OCI-LY3 (cell line): Measurements from ENCODE around the gene RNH1.

ENCODE experiments used
- H2AFZ ChIP-seq: fragments of 200-600, 300-600 bp; shearing (Covaris generic); 2 replicates; pipeline ENCODE4 v1.6.0; 2014; ENCODE audit warnings: antibody characterized with exemption, low read depth, low read length
- H3K27ac ChIP-seq: fragments of 200-600, 300-600 bp; sonication (generic); 2 replicates; pipeline ENCODE4 v1.5.1; 2014; ENCODE audit warnings: mild to moderate bottlenecking, low read length, moderate library complexity, mixed read lengths
- H3K27me3 ChIP-seq: fragments of 200-600, 300-600 bp; sonication (generic); 2 replicates; pipeline ENCODE4 v1.6.1; 2014; ENCODE audit warnings: low read depth, low read length, mixed read lengths
- H3K36me3 ChIP-seq: fragments of 200-600, 300-600 bp; sonication (generic); replicated peaks from 2 replicates; pipeline ENCODE3; 2014; ENCODE audit warnings: low read depth, low read length, mixed read lengths
- H3K4me1 ChIP-seq: fragments of 300-600, 200-600 bp; sonication (generic); 2 replicates; pipeline ENCODE4 v1.6.1; 2014; ENCODE audit warnings: low read length, mixed read lengths
- H3K4me2 ChIP-seq: fragments of 200-600, 300-600 bp; sonication (generic); 2 replicates; pipeline ENCODE4 v1.6.1; 2014; ENCODE audit warnings: low read length, mixed read lengths
- H3K4me3 ChIP-seq: fragments of 300-600, 200-600 bp; sonication (generic); 2 replicates; pipeline ENCODE4 v1.5.1; 2014; ENCODE audit warnings: antibody characterized with exemption, mild to moderate bottlenecking, low read length, moderate library complexity
- H3K79me2 ChIP-seq: fragments of 300-600, 200-600 bp; shearing (Covaris generic); 2 replicates; pipeline ENCODE4 v1.6.1; 2014; ENCODE audit warnings: mild to moderate bottlenecking, low read length, mixed read lengths
- H3K9ac ChIP-seq: fragments of 300-600, 200-600 bp; shearing (Covaris generic); 2 replicates; pipeline ENCODE4 v1.6.0; 2014; ENCODE audit warnings: mild to moderate bottlenecking, low read length, moderate library complexity
- H3K9me3 ChIP-seq: fragments of 200-600, 300-600 bp; shearing (Covaris generic); 2 replicates; pipeline ENCODE4 v1.6.1; 2014; ENCODE audit warnings: low read length, mixed read lengths; ENCODE audit not compliant: insufficient read depth
- H4K20me1 ChIP-seq: fragments of 200-600, 300-600 bp; sonication (generic); 2 replicates; pipeline ENCODE4 v1.6.1; 2016; ENCODE audit warnings: low read length, mixed read lengths; ENCODE audit not compliant: insufficient read depth
- EZH2phosphoT487 ChIP-seq: fragments of 200-600 bp; shearing (Covaris generic); IDR thresholded peaks from 2 replicates; pipeline ENCODE4 v1.6.1; 2018; ENCODE audit warnings: antibody characterized with exemption, mixed run types, low read depth
- TF ChIP-seq, protein P1 (sequence below): fragments of 200-600, 300-600 bp; sonication (generic); IDR thresholded peaks from 2 replicates; pipeline ENCODE4 v1.5.1; 2014; ENCODE audit warnings: antibody characterized with exemption, low read length, low read depth

RNH1 gene

DNA sequence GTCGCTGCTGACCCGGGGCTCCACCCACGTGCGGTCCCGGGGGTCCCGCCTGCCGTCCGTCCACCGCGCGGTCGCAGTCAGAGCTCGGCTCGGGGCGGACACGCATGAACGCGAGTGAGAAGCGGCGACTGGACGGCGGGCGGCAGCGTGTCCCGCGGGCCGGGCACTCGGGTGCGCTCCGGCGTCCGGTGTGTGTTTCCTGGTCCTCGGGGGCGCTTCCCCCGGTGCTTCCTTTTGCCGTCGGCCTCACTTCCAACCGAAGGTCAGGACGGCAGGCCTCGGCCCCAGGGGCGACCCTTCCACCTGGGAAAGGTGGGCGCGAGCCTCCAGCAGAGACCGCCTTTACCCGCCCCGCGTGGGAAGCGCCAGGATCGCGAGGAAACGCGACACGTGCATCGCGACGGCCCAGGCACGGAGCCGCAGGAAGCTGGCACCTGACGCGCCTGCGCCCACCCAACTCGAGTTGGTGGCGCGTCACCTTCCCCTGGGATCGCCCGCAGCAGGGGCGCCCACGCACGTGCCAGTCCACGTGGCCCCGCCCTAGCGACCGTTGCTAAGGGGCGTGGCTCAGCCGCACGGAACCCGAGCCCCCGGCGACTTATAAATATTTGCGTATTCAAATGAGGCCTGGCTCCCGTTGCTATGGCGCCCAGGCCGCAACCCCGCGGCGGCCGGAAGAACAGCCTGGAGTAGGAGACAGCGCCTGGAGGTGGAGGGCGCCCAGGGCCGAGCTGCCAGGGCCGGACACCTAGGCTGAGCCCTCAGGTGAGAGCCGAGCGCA, 30.0 kb upstream of the RNH1 start, which contains the start of gene LRRC56:
Gene LRRC56 (plus strand): TSS at position 687 of the 781 bp plus-strand sequence. CDS start 3,158 bp downstream, outside the sequence.
- Histone ChIP-seq H3K79me2 (peaks cover 12% of the 10 kb centered on the region), H3K4me3 (peak within 1 kb of the TSS; percentile 87), H2AFZ (peak within 1 kb of the TSS; percentile 61; the same call in 1 of the 2 replicates), H3K4me1 (peaks cover 20% of the 10 kb centered on the region; the same call in 1 of the 2 replicates), H3K27ac (peak within 1 kb of the TSS; percentile 81), H3K36me3 (no peaks in the 10 kb centered on the region), H3K4me2 (peak within 1 kb of the TSS; percentile 92), H4K20me1 (peaks cover 10% of the 10 kb centered on the region), H3K9me3 (no peaks in the 10 kb centered on the region), H3K27me3 (no peaks in the 10 kb centered on the region), H3K9ac (peak within 1 kb of the TSS; percentile 81)
- TF ChIP-seq, protein P1, sequence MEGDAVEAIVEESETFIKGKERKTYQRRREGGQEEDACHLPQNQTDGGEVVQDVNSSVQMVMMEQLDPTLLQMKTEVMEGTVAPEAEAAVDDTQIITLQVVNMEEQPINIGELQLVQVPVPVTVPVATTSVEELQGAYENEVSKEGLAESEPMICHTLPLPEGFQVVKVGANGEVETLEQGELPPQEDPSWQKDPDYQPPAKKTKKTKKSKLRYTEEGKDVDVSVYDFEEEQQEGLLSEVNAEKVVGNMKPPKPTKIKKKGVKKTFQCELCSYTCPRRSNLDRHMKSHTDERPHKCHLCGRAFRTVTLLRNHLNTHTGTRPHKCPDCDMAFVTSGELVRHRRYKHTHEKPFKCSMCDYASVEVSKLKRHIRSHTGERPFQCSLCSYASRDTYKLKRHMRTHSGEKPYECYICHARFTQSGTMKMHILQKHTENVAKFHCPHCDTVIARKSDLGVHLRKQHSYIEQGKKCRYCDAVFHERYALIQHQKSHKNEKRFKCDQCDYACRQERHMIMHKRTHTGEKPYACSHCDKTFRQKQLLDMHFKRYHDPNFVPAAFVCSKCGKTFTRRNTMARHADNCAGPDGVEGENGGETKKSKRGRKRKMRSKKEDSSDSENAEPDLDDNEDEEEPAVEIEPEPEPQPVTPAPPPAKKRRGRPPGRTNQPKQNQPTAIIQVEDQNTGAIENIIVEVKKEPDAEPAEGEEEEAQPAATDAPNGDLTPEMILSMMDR: no peak
- no peak for TF ChIP-seq EZH2phosphoT487

DNA sequence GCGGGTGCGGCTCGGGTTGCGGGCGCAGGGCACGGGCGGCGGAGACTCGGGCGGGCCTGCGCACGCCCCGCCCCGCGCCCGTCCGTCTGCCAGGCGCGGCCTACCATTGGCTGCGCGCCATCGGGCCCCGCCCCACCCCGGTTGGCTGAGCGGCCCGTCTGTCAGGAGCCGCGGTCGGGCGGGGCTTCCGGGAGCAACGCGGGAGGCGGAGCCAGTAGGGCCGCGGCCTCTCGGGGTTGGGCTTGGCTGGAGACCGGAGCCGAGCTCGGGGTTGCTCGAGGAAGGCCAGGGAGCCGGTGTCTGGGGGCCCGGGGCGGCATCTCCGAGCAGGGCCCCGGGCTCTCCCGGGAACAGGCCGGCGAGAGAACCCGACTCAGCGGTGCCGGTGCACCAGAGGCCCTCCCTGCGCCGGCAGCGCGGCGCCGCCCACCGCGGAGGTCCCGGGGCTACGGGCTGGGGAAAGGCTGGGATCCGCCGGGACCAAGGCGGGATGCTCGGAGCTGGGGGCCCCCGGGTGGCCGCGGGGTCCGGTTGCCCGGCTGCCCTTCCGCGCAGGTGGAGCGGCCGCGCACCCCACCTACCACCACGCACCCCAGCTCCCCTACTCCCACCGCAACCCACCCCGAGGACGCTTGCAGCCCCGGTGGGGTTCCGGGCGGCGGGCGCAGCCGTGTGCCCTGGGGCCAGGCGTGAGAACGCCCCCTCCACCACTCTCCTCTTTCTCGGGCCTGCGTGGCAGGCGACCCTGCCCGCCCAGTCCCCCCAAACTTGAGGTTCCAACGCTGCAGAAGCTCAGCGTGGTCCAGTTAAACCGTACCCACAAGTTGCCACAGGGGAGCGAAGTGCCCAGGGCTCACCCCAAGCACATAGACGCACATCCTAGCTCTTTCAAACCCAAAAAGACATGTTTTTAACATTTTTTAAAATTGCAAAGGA, 28.7 kb upstream of the RNH1 start, which contains the start of gene HRAS:
Gene HRAS (minus strand): TSS at position 58 of the 936 bp plus-strand sequence.
- Histone ChIP-seq H3K4me2 (peak within 1 kb of the TSS; percentile 92), H4K20me1 (peaks cover 10% of the 10 kb centered on the region), H2AFZ (no peak within 1 kb of the TSS; the same call in 1 of the 2 replicates), H3K27me3 (no peaks in the 10 kb centered on the region), H3K9me3 (no peaks in the 10 kb centered on the region), H3K36me3 (no peaks in the 10 kb centered on the region), H3K4me1 (peaks cover 20% of the 10 kb centered on the region; the same call in 1 of the 2 replicates), H3K79me2 (peaks cover 12% of the 10 kb centered on the region), H3K9ac (peak within 1 kb of the TSS; percentile 83), H3K4me3 (peak within 1 kb of the TSS; percentile 87), H3K27ac (peak within 1 kb of the TSS; percentile 81)
- TF ChIP-seq EZH2phosphoT487: no peak
- TF ChIP-seq, protein P1: no peak

DNA sequence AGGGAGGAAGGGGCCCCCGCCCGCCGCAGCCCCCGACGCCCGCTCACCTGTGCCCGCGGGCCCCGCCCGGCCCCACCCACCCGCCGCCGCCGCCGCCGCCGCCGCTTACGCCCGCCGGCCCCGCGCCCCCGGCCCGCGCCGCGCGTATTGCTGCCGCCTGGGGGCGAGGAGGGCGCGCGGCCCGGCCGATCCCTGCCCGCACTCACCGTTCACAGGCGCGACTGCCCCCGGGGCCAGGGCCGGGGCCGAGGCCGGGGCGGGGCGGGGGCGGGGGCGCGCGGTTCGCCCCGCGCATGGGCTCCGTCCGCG, 28.1 kb upstream of the RNH1 start:
- Histone ChIP-seq H3K79me2 (peaks cover 12% of the 10 kb centered on the region), H3K27ac (0 out of 2 replicates have a peak overlapping the region, but pooled peaks have one; percentile 35), H2AFZ (no peak overlapping the region), H3K9ac (peak overlapping the region; percentile 83), H3K9me3 (no peaks in the 10 kb centered on the region), H3K27me3 (no peaks in the 10 kb centered on the region), H4K20me1 (peaks cover 10% of the 10 kb centered on the region), H3K4me1 (peaks cover 20% of the 10 kb centered on the region; the same call in 1 of the 2 replicates), H3K4me2 (peak overlapping the region; percentile 74), H3K36me3 (no peaks in the 10 kb centered on the region), H3K4me3 (peak overlapping the region; percentile 84)
- no peak for TF ChIP-seq EZH2phosphoT487
- TF ChIP-seq, protein P1: no peak
